ENCODE data around the gene ANKRD13D. TPM values are rescaled to one million over a fixed set of nuclear protein-coding genes. Genes with fewer than 3 reads are reported as not detected.

Gene ANKRD13D
- total and polyA plus RNA-seq, 7 donors: 4.1 to 8.6 (median 7.0) TPM

GRCh38 chr11:67349928-67350465 lies 60.9 kb downstream of the ANKRD13D start:
- TF ChIP-seq, protein P1, sequence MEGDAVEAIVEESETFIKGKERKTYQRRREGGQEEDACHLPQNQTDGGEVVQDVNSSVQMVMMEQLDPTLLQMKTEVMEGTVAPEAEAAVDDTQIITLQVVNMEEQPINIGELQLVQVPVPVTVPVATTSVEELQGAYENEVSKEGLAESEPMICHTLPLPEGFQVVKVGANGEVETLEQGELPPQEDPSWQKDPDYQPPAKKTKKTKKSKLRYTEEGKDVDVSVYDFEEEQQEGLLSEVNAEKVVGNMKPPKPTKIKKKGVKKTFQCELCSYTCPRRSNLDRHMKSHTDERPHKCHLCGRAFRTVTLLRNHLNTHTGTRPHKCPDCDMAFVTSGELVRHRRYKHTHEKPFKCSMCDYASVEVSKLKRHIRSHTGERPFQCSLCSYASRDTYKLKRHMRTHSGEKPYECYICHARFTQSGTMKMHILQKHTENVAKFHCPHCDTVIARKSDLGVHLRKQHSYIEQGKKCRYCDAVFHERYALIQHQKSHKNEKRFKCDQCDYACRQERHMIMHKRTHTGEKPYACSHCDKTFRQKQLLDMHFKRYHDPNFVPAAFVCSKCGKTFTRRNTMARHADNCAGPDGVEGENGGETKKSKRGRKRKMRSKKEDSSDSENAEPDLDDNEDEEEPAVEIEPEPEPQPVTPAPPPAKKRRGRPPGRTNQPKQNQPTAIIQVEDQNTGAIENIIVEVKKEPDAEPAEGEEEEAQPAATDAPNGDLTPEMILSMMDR (IDR thresholded peaks at IDR 0.05): no peak
- Histone ChIP-seq H3K4me1 (peaks cover 32% of the 10 kb centered on the region), H3K4me3 (no peak overlapping the region), H3K36me3 (ENCODE audit: insufficient read depth in 1 of 2, low read depth in 1 of 2) (no peaks in the 10 kb centered on the region), H3K9me3 (no peaks in the 10 kb centered on the region), H3K27ac (no peak overlapping the region), H3K27me3 (ENCODE audit: insufficient read depth in 3 of 3, low read length in 2 of 3) (no peaks in the 10 kb centered on the region)
- ATAC-seq: no peak
- no peak for DNase-seq
- 87 to 94% (median 93%) methylated on average over 4 of the region's 4 CpGs for WGBS, 3 donors
- intact Hi-C loops (cut with DNase I): no loop called here

DNA sequence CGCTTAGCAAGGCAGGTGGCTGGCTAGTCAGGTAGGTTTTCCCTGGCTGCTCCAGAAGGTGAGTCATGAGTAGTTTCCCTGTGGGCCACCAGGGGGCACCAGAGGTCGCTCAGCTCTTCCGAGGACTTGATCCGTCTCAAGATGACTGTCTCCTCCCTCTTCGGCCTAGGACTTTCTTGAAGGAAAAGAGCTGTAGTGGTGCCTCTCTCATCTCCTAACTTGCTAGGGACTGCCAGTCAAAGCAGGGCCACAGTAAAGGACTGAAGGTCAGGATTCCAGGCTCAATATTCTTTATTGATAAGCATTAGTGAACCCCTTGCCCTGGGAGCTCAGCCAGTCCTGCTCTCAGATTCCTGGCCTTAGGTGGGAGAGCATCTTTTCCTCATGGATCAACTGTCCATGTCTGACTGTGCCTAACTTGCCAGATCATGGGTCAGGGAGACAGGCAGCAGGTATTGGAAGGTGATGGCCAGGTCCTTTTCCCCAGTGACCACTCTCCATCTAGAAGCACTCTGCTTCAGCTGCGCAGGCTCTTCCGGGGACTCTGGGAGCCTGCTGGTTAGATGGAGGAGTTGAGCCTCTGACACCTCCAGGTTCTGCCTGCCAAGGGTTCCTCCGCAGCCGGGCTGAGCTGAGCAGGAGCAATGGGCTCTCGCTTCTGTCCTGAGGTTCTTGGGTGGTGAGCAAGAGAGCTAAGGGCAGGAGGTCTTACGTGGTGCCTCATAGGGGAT lies 62.3 kb downstream of the ANKRD13D start:
- Histone ChIP-seq H3K27me3 (ENCODE audit: insufficient read depth in 3 of 3, low read length in 2 of 3) (no peaks in the 10 kb centered on the region), H3K4me1 (peaks cover 47% of the 10 kb centered on the region), H3K36me3 (ENCODE audit: insufficient read depth in 1 of 2, low read depth in 1 of 2) (no peaks in the 10 kb centered on the region), H3K4me3 (peak overlapping the region; percentile 81), H3K9me3 (no peaks in the 10 kb centered on the region), H3K27ac (peak overlapping the region; percentile 99)
- peak in 3 of 4 donors; percentile 44 to 49 (median 49) for ATAC-seq
- peak; percentile 62 to 80 for DNase-seq
- WGBS, 3 donors: 49 to 54% (median 50%) methylated on average over 11 of the region's 11 CpGs
- TF ChIP-seq, protein P1 (IDR thresholded peaks at IDR 0.05): peak; percentile 94
- intact Hi-C loops (cut with DNase I): no loop called here

Other genes starting within 250 kb of the ANKRD13D start
- gene RHOD, start 232.5 kb upstream of the ANKRD13D start, total RNA-seq: 10 to 100 TPM in 3 of 4 donors, 1 to 10 TPM in 1; 9.7 to 41.7 (median 27.5) TPM
- 10 to 100 TPM; 14.2 to 56.5 (median 20.9) TPM for gene RHOD, start 232.5 kb upstream of the ANKRD13D start, polyA plus RNA-seq
- gene KDM2A, start 170.0 kb upstream of the ANKRD13D start, total RNA-seq: 10 to 100 TPM; 51.1 to 61.4 (median 54.5) TPM
- 10 to 100 TPM; 26.6 to 67.9 (median 28.0) TPM for gene KDM2A, start 170.0 kb upstream of the ANKRD13D start, polyA plus RNA-seq
- 10 to 100 TPM; 41.7 to 46.8 (median 46.1) TPM for gene GRK2, start 22.8 kb upstream of the ANKRD13D start, total RNA-seq
- gene GRK2, start 22.8 kb upstream of the ANKRD13D start, polyA plus RNA-seq: 10 to 100 TPM; 37.3 to 56.8 (median 46.2) TPM
- gene SSH3, start 14.2 kb downstream of the ANKRD13D start, total RNA-seq: 10 to 100 TPM in 1 of 4 donors, 1 to 10 TPM in 3; 3.7 to 10.1 (median 6.9) TPM
- gene SSH3, start 14.2 kb downstream of the ANKRD13D start, polyA plus RNA-seq: 1 to 10 TPM; 3.0 to 5.0 (median 4.2) TPM
- 10 to 100 TPM; 31.8 to 89.8 (median 56.1) TPM for gene POLD4, start 64.2 kb downstream of the ANKRD13D start, total RNA-seq
- gene POLD4, start 64.2 kb downstream of the ANKRD13D start, polyA plus RNA-seq: 10 to 100 TPM; 72.6 to 74.9 (median 73.3) TPM
- 1 to 10 TPM in 1 of 4 donors, under 1 TPM in 3; 0.44 to 1.5 (median 0.82) TPM for gene CLCF1, start 84.3 kb downstream of the ANKRD13D start, total RNA-seq
- gene CLCF1, start 84.3 kb downstream of the ANKRD13D start, polyA plus RNA-seq: 1 to 10 TPM in 1 of 3 donors, under 1 TPM in 2; 0.47 to 6.5 (median 0.62) TPM
- 1 to 10 TPM; 1.8 to 6.7 (median 5.8) TPM for gene RAD9A, start 102.7 kb downstream of the ANKRD13D start, total RNA-seq
- gene RAD9A, start 102.7 kb downstream of the ANKRD13D start, polyA plus RNA-seq: 10 to 100 TPM in 2 of 3 donors, 1 to 10 TPM in 1; 7.1 to 12.3 (median 10.1) TPM
- 100 to 1,000 TPM in 1 of 4 donors, 10 to 100 TPM in 3; 72.6 to 113 (median 86.6) TPM for gene PPP1CA, start 112.6 kb downstream of the ANKRD13D start, total RNA-seq
- gene PPP1CA, start 112.6 kb downstream of the ANKRD13D start, polyA plus RNA-seq: 100 to 1,000 TPM; 108 to 191 (median 147) TPM
- gene TBC1D10C, start 114.8 kb downstream of the ANKRD13D start, total RNA-seq: 1 to 10 TPM in 3 of 4 donors, under 1 TPM in 1; 0.65 to 1.6 (median 1.2) TPM
- under 1 TPM; 0.25 to 0.52 (median 0.34) TPM for gene TBC1D10C, start 114.8 kb downstream of the ANKRD13D start, polyA plus RNA-seq
- gene CARNS1, start 126.4 kb downstream of the ANKRD13D start, total RNA-seq: 10 to 100 TPM in 2 of 4 donors, 1 to 10 TPM in 2; 7.0 to 27.5 (median 10.0) TPM
- gene CARNS1, start 126.4 kb downstream of the ANKRD13D start, polyA plus RNA-seq: 1 to 10 TPM; 2.1 to 5.9 (median 4.2) TPM
- gene RPS6KB2, start 139.2 kb downstream of the ANKRD13D start, total RNA-seq: 10 to 100 TPM; 23.1 to 34.3 (median 26.8) TPM
- gene RPS6KB2, start 139.2 kb downstream of the ANKRD13D start, polyA plus RNA-seq: 10 to 100 TPM; 25.6 to 64.6 (median 33.1) TPM
- 1 to 10 TPM in 3 of 4 donors, under 1 TPM in 1; 0.89 to 1.4 (median 1.0) TPM for gene PTPRCAP, start 148.4 kb downstream of the ANKRD13D start, total RNA-seq
- 1 to 10 TPM in 1 of 3 donors, under 1 TPM in 2; 0.25 to 1.3 (median 0.65) TPM for gene PTPRCAP, start 148.4 kb downstream of the ANKRD13D start, polyA plus RNA-seq
- 10 to 100 TPM in 3 of 4 donors, 1 to 10 TPM in 1; 8.7 to 13.1 (median 11.5) TPM for gene CORO1B, start 154.2 kb downstream of the ANKRD13D start, total RNA-seq
- 10 to 100 TPM; 10.6 to 18.1 (median 16.7) TPM for gene CORO1B, start 154.2 kb downstream of the ANKRD13D start, polyA plus RNA-seq
- under 1 TPM in 1 of 4 donors, not detected in 3; 0.19 TPM for gene GPR152, start 163.4 kb downstream of the ANKRD13D start, total RNA-seq
- not detected for gene GPR152, start 163.4 kb downstream of the ANKRD13D start, polyA plus RNA-seq
- 1 to 10 TPM in 3 of 4 donors, under 1 TPM in 1; 0.93 to 1.9 (median 1.5) TPM for gene CABP4, start 166.1 kb downstream of the ANKRD13D start, total RNA-seq
- gene CABP4, start 166.1 kb downstream of the ANKRD13D start, polyA plus RNA-seq: under 1 TPM; 0.35 to 0.89 (median 0.61) TPM
- 10 to 100 TPM; 57.1 to 83.2 (median 66.2) TPM for gene TMEM134, start 179.9 kb downstream of the ANKRD13D start, total RNA-seq
- gene TMEM134, start 179.9 kb downstream of the ANKRD13D start, polyA plus RNA-seq: 100 to 1,000 TPM in 1 of 3 donors, 10 to 100 TPM in 2; 81.7 to 121 (median 87.8) TPM
- gene AIP, start 193.7 kb downstream of the ANKRD13D start, total RNA-seq: 10 to 100 TPM; 25.3 to 42.7 (median 29.9) TPM
- gene AIP, start 193.7 kb downstream of the ANKRD13D start, polyA plus RNA-seq: 10 to 100 TPM; 57.4 to 71.5 (median 57.7) TPM
- gene PITPNM1, start 216.1 kb downstream of the ANKRD13D start, total RNA-seq: 10 to 100 TPM in 2 of 4 donors, 1 to 10 TPM in 2; 6.7 to 16.1 (median 9.6) TPM
- gene PITPNM1, start 216.1 kb downstream of the ANKRD13D start, polyA plus RNA-seq: 10 to 100 TPM in 1 of 3 donors, 1 to 10 TPM in 2; 2.3 to 11.3 (median 5.1) TPM
- gene CDK2AP2, start 218.9 kb downstream of the ANKRD13D start, total RNA-seq: 10 to 100 TPM; 16.3 to 18.5 (median 18.1) TPM
- 10 to 100 TPM; 31.9 to 72.3 (median 48.0) TPM for gene CDK2AP2, start 218.9 kb downstream of the ANKRD13D start, polyA plus RNA-seq
- not detected for gene CABP2, start 234.1 kb downstream of the ANKRD13D start, total RNA-seq
- not detected for gene CABP2, start 234.1 kb downstream of the ANKRD13D start, polyA plus RNA-seq